IMR-90 (cell line): ENCODE data around the gene GRAMD1B. TPM values are rescaled to one million over a fixed set of nuclear protein-coding genes. Genes with fewer than 3 reads are reported as not detected.

ENCODE experiments used
- ATAC-seq: fragments of 200-7000 bp; cut with Tn5 transposase; 2 replicates; pipeline ENCODE4 v1.9.1; 2020; ENCODE audit warnings: low read depth, mild to moderate bottlenecking, moderate library complexity
- BruUV-seq: library from RNA; stranded (reverse); fragments of 400-500 nt; replicated peaks from 2 replicates; lab custom pipeline; 2021; lab: Mats Ljungman, UMichigan
- CTCF ChIA-PET: fragments of 300-600 bp; formaldehyde crosslinking; extraction: SDS; loops from one replicate; lab custom pipeline; 2021; ENCODE audit warnings: antibody characterized with exemption; lab: Yijun Ruan, JAX
- POLR2A ChIA-PET: fragments of 300-600 bp; sonication (Branson Sonifier 250); formaldehyde crosslinking; loops from one replicate; lab custom pipeline; 2022; ENCODE audit warnings: antibody characterized with exemption; ENCODE audit not compliant: unreplicated experiment; lab: Charles Lee
- DNase-seq: peaks from one replicate; pipeline ENCODE4 v3.0.0; 2013
- H2AFZ ChIP-seq: replicated peaks from 2 replicates; pipeline ENCODE3; 2013; ENCODE audit warnings: low read length, mild to moderate bottlenecking; ENCODE audit not compliant: poor library complexity
- H2AK5ac ChIP-seq: 2 replicates; pipeline ENCODE4 v1.6.1; 2013; ENCODE audit warnings: low read depth, low read length, inconsistent platforms
- H2AK9ac ChIP-seq: replicated peaks from 2 replicates; pipeline ENCODE3; 2013; ENCODE audit warnings: mild to moderate bottlenecking, low read depth, low read length, moderate library complexity; ENCODE audit not compliant: poor library complexity
- H2BK120ac ChIP-seq: 2 replicates; pipeline ENCODE4 v1.6.1; 2013; ENCODE audit warnings: low read depth, low read length, inconsistent platforms
- H2BK15ac ChIP-seq: 3 replicates; pipeline ENCODE4 v1.6.1; 2013; ENCODE audit warnings: low read depth, low read length, inconsistent platforms
- H2BK20ac ChIP-seq: 2 replicates; pipeline ENCODE4 v1.6.1; 2013; ENCODE audit warnings: low read depth, mild to moderate bottlenecking, inconsistent platforms, low read length, moderate library complexity
- H2BK5ac ChIP-seq: 2 replicates; pipeline ENCODE4 v1.6.1; 2013; ENCODE audit warnings: mild to moderate bottlenecking, low read depth, low read length, inconsistent platforms; ENCODE audit not compliant: poor library complexity, severe bottlenecking
- H3K14ac ChIP-seq: replicated peaks from 2 replicates; pipeline ENCODE4 v1.6.1; 2013; ENCODE audit warnings: low read depth, low read length, inconsistent platforms
- H3K18ac ChIP-seq: 2 replicates; pipeline ENCODE4 v1.6.1; 2013; ENCODE audit warnings: low read depth, low read length, control low read depth
- H3K23ac ChIP-seq: 2 replicates; pipeline ENCODE4 v1.6.1; 2013; ENCODE audit warnings: low read depth, low read length, inconsistent platforms
- H3K27ac ChIP-seq: 2 replicates; pipeline ENCODE4 v1.5.1; 2013; ENCODE audit warnings: mild to moderate bottlenecking, control low read depth, low read length; ENCODE audit not compliant: insufficient read depth
- H3K27me3 ChIP-seq: 2 replicates; pipeline ENCODE4 v1.6.1; 2013; ENCODE audit warnings: low read length; ENCODE audit not compliant: control insufficient read depth, insufficient read depth
- H3K36me3 ChIP-seq: 2 replicates; pipeline ENCODE4 v1.6.1; 2013; ENCODE audit warnings: low read length, mixed read lengths; ENCODE audit not compliant: control insufficient read depth, insufficient read depth
- H3K4ac ChIP-seq: 2 replicates; pipeline ENCODE4 v1.6.1; 2013; ENCODE audit warnings: low read depth, low read length, inconsistent platforms
- H3K4me1 ChIP-seq: 2 replicates; pipeline ENCODE4 v1.6.1; 2013; ENCODE audit warnings: low read length, mixed read lengths; ENCODE audit not compliant: control insufficient read depth, insufficient read depth
- H3K4me2 ChIP-seq: 2 replicates; pipeline ENCODE4 v1.6.1; 2013; ENCODE audit warnings: low read depth, mild to moderate bottlenecking, control low read depth, low read length, moderate library complexity
- H3K4me3 ChIP-seq: 2 replicates; pipeline ENCODE4 v1.5.1; 2013; ENCODE audit warnings: low read depth, mild to moderate bottlenecking, control low read depth, low read length, moderate library complexity; ENCODE audit not compliant: insufficient read depth
- H3K56ac ChIP-seq: 2 replicates; pipeline ENCODE4 v1.6.1; 2013; ENCODE audit warnings: low read length, inconsistent platforms; ENCODE audit not compliant: insufficient read depth; ENCODE audit errors: extremely low read depth
- H3K79me1 ChIP-seq, 2 experiments: 2 replicates each; pipeline ENCODE4 v1.6.1; 2013; ENCODE audit warnings: low read length in 2 of 2, inconsistent platforms in 1 of 2, low read depth in 1 of 2
- H3K9ac ChIP-seq: 2 replicates; pipeline ENCODE4 v1.6.1; 2013; ENCODE audit warnings: low read depth, low read length, control low read depth
- H3K9me1 ChIP-seq: 2 replicates; pipeline ENCODE4 v1.6.1; 2013; ENCODE audit warnings: low read length, inconsistent platforms; ENCODE audit not compliant: insufficient read depth
- H3K9me3 ChIP-seq: 2 replicates; pipeline ENCODE4 v1.6.1; 2013; ENCODE audit warnings: low read length; ENCODE audit not compliant: control insufficient read depth, insufficient read depth
- H4K20me1 ChIP-seq: 2 replicates; pipeline ENCODE4 v1.6.1; 2013; ENCODE audit warnings: low read length, inconsistent platforms; ENCODE audit not compliant: insufficient read depth
- H4K5ac ChIP-seq: 2 replicates; pipeline ENCODE4 v1.6.1; 2013; ENCODE audit warnings: mild to moderate bottlenecking, low read depth, low read length, control low read depth
- H4K8ac ChIP-seq, 2 experiments: 2 replicates each; pipeline ENCODE4 v1.6.1; 2013; ENCODE audit warnings: low read depth in 2 of 2, low read length in 2 of 2, control low read depth in 1 of 2, inconsistent platforms in 1 of 2
- H4K91ac ChIP-seq: 2 replicates; pipeline ENCODE4 v1.6.1; 2013; ENCODE audit warnings: low read depth, low read length, inconsistent platforms; ENCODE audit not compliant: insufficient read depth
- CEBPB ChIP-seq: IDR thresholded peaks from 2 replicates; pipeline ENCODE4 v1.6.1; 2012; ENCODE audit warnings: low read depth, low read length, improper control_type of control experiment
- CHD1 ChIP-seq: IDR thresholded peaks from 2 replicates; pipeline ENCODE4 v1.6.1; 2012; ENCODE audit warnings: low read depth, low read length, improper control_type of control experiment
- CTCF ChIP-seq: conservative IDR thresholded peaks from 2 replicates; pipeline ENCODE4 v1.5.1; 2012; ENCODE audit warnings: mild to moderate bottlenecking, low read depth, low read length, improper control_type of control experiment
- FOS ChIP-seq: fragments of 150-350 bp; IDR thresholded peaks from 2 replicates; pipeline ENCODE4 v1.6.1; 2016; ENCODE audit warnings: low read depth, low read length
- MAZ ChIP-seq: IDR thresholded peaks from 2 replicates; pipeline ENCODE4 v1.6.1; 2012; ENCODE audit warnings: low read depth, mild to moderate bottlenecking, low read length, improper control_type of control experiment, moderate library complexity, borderline replicate concordance
- MXI1 ChIP-seq: IDR thresholded peaks from 2 replicates; pipeline ENCODE4 v1.6.1; 2012; ENCODE audit warnings: low read depth, mild to moderate bottlenecking, low read length, moderate library complexity, borderline replicate concordance
- NFE2L2 ChIP-seq: fragments of 150-350 bp; IDR thresholded peaks from 2 replicates; pipeline ENCODE4 v1.6.1; 2016; ENCODE audit warnings: low read depth, mild to moderate bottlenecking, low read length
- RCOR1 ChIP-seq: IDR thresholded peaks from 2 replicates; pipeline ENCODE4 v1.6.1; 2012; ENCODE audit warnings: mild to moderate bottlenecking, low read length, improper control_type of control experiment; ENCODE audit not compliant: insufficient replicate concordance
- SMC3 ChIP-seq: fragments of 150-350 bp; IDR thresholded peaks from 2 replicates; pipeline ENCODE4 v1.6.1; 2016; ENCODE audit warnings: low read depth, mild to moderate bottlenecking, antibody characterized with exemption, low read length, moderate library complexity
- WGBS, 2 experiments: methylation state at CpG; one replicate each; pipeline versions ENCODE4 v1.1.5 to v1.1.7; 2013; ENCODE audit warnings: missing lambda C conversion rate in 2 of 2; ENCODE audit not compliant: insufficient read length in 1 of 2; ENCODE audit errors: extremely low coverage in 2 of 2; 5-methylcytosine and 5-hydroxymethylcytosine counted together
- dilution Hi-C: fragments of 300-500 bp; cut with HindIII; formaldehyde crosslinking; loops from one replicate; pipeline ENCODE4 v1.14.3; 2018; ENCODE audit warnings: low sequenced_read_pairs; ENCODE audit not compliant: unreplicated experiment
- in situ Hi-C: fragments of 300-500 bp; cut with MboI; formaldehyde crosslinking; loops from 3 replicates; pipeline ENCODE4 v1.14.3; 2019; ENCODE audit warnings: low sequenced_read_pairs, inconsistent platforms, mixed read lengths
- intact Hi-C: fragments of 100-400 bp; cut with micrococcal nuclease; formaldehyde crosslinking; loops from 2 replicates; pipeline ENCODE4 v1.10.0; 2022
- polyA plus RNA-seq, 3 experiments: library from polyadenylated mRNA; depleted of rRNA; stranded (reverse); fragments of >200 nt; gene quantifications; 2 replicates each; pipeline ENCODE4 v1.2.3, GENCODE V29; 2012; ENCODE audit warnings: low replicate concordance in 1 of 3
- total RNA-seq: library from RNA; depleted of rRNA; stranded (reverse); fragments of >200 nt; gene quantifications from 2 replicates; pipeline ENCODE4 v1.2.3, GENCODE V29; 2012

Gene GRAMD1B
- total and polyA plus RNA-seq, 2 of the 4 experiments (the other 2 are of a cell fraction), result 7.1 to 7.2 TPM

- no peak overlapping the region for H3K4me3 ChIP-seq
- no peaks in the 10 kb centered on the region for H4K20me1 ChIP-seq
- no peak overlapping the region for H3K4me2 ChIP-seq
- no TSS peak for BruUV-seq
- dilution Hi-C loops (no loop called here), intact Hi-C loops (no loop called here), in situ Hi-C loops (no loop called here)
- H2BK120ac ChIP-seq, result no peak overlapping the region
- H2BK15ac ChIP-seq, result no peak overlapping the region
- H3K56ac ChIP-seq, result no peak overlapping the region
- H2AFZ ChIP-seq, result no peak overlapping the region
- no peak overlapping the region for H3K14ac ChIP-seq
- H3K27me3 ChIP-seq, result no peaks in the 10 kb centered on the region
- H3K18ac ChIP-seq, result no peak overlapping the region
- no peak overlapping the region for H4K91ac ChIP-seq
- no CpG with 5 or more reads among the region's 2 CpGs for WGBS, 2 experiments
- H3K79me1 ChIP-seq, result peaks cover 22 to 35% of the 10 kb centered on the region in 2 experiments
- H3K23ac ChIP-seq, result no peak overlapping the region
- no peak overlapping the region for H3K27ac ChIP-seq
- H3K9ac ChIP-seq, result no peak overlapping the region
- H3K36me3 ChIP-seq, result no peaks in the 10 kb centered on the region
- ChIA-PET POLR2A (no interaction called here), CTCF (no interaction called here)
- no peak for TF ChIP-seq CTCF
- TF ChIP-seq SMC3, result no peak
- TF ChIP-seq MAZ, result no peak
- no peak for TF ChIP-seq NFE2L2
- no peak for TF ChIP-seq CEBPB
- no peak for TF ChIP-seq CHD1
- no peak for TF ChIP-seq MXI1
- no peak for TF ChIP-seq RCOR1
- TF ChIP-seq FOS, result no peak
- H3K9me1 ChIP-seq, result no peaks in the 10 kb centered on the region
- H2BK5ac ChIP-seq, result no peak overlapping the region
- no peak overlapping the region for H3K4ac ChIP-seq
- DNase-seq (no peak), ATAC-seq (no peak)
- H2AK9ac ChIP-seq, result no peak overlapping the region
- no peak overlapping the region for H2AK5ac ChIP-seq
- no peak overlapping the region for H4K8ac ChIP-seq
- no peak overlapping the region for H4K5ac ChIP-seq
- H2BK20ac ChIP-seq, result no peak overlapping the region
- no peaks in the 10 kb centered on the region for H3K9me3 ChIP-seq
- 0 out of 2 replicates have a peak, but pooled peaks cover 2% of the 10 kb centered on the region for H3K4me1 ChIP-seq
These were observed 28.4 kb downstream of the GRAMD1B start for GRCh38 chr11:123458501-123458900.
